Mesodermal cell (in vitro differentiated cells): Measurements from ENCODE around the gene C1orf122.

Experiments
- H3K27ac ChIP-seq: 2 replicates; pipeline ENCODE4 v1.7.0; 2013; ENCODE audit warnings: mild to moderate bottlenecking, low read depth, low read length, moderate library complexity; ENCODE audit not compliant: severe bottlenecking
- H3K36me3 ChIP-seq: 2 replicates; pipeline ENCODE4 v1.7.1; 2013; ENCODE audit warnings: mild to moderate bottlenecking, low read length, moderate library complexity; ENCODE audit not compliant: control insufficient read depth, insufficient read depth
- H3K4me1 ChIP-seq: one replicate; pipeline ENCODE4 v1.7.1; 2013; ENCODE audit warnings: mild to moderate bottlenecking, low read length; ENCODE audit not compliant: insufficient read depth, control insufficient read depth, poor library complexity, severe bottlenecking
- H3K4me3 ChIP-seq: 2 replicates; pipeline ENCODE4 v1.7.0; 2013; ENCODE audit warnings: low read length, control low read depth, mild to moderate bottlenecking; ENCODE audit not compliant: insufficient read depth, poor library complexity, severe bottlenecking; ENCODE audit errors: extremely low read depth
- H3K9me3 ChIP-seq: 2 replicates; pipeline ENCODE4 v1.7.1; 2013; ENCODE audit warnings: mild to moderate bottlenecking, low read length, moderate library complexity; ENCODE audit not compliant: control insufficient read depth
- WGBS, 2 experiments: methylation state at CpG; one replicate each; pipeline ENCODE4 v1.1.5; 2013; ENCODE audit warnings: missing lambda C conversion rate in 2 of 2; ENCODE audit not compliant: insufficient coverage in 2 of 2; 5-methylcytosine and 5-hydroxymethylcytosine counted together

The C1orf122 gene

GRCh38 chr1:37825506-37825905, 17.9 kb downstream of the C1orf122 start:
- Histone ChIP-seq H3K9me3 (no peaks in the 10 kb centered on the region), H3K27ac (no peak overlapping the region), H3K36me3 (peaks cover 63% of the 10 kb centered on the region), H3K4me1 (no peaks in the 10 kb centered on the region), H3K4me3 (no peak overlapping the region)
- WGBS, 2 experiments = 82% methylated on average over 2 of the region's 2 CpGs; no CpG with 5 or more reads in 1 of the 2 experiments

GRCh38 chr1:37828410-37829074, 21.0 kb downstream of the C1orf122 start:
- no peak overlapping the region for H3K27ac ChIP-seq
- no peaks in the 10 kb centered on the region for H3K9me3 ChIP-seq
- peaks cover 63% of the 10 kb centered on the region for H3K36me3 ChIP-seq
- 62 to 85% methylated on average over 3 to 5 of the region's 12 CpGs for WGBS, 2 experiments
- H3K4me1 ChIP-seq = no peaks in the 10 kb centered on the region
- no peak overlapping the region for H3K4me3 ChIP-seq

GRCh38 chr1:37831109-37831508, 23.5 kb downstream of the C1orf122 start:
- WGBS, 2 experiments = 92 to 98% methylated on average over 3 to 4 of the region's 4 CpGs
- no peak overlapping the region for H3K27ac ChIP-seq
- H3K4me3 ChIP-seq = no peak overlapping the region
- no peaks in the 10 kb centered on the region for H3K9me3 ChIP-seq
- no peaks in the 10 kb centered on the region for H3K4me1 ChIP-seq
- H3K36me3 ChIP-seq = peaks cover 83% of the 10 kb centered on the region

- Histone ChIP-seq H3K9me3 (no peaks in the 10 kb centered on the region), H3K27ac (no peak overlapping the region), H3K4me3 (no peak overlapping the region), H3K4me1 (no peaks in the 10 kb centered on the region), H3K36me3 (peaks cover 81% of the 10 kb centered on the region)
- WGBS, 2 experiments = no CpG with 5 or more reads among the region's 2 CpGs
These were observed 24.2 kb downstream of the C1orf122 start for GRCh38 chr1:37831809-37832208.

- H3K9me3 ChIP-seq = no peaks in the 10 kb centered on the region
- no peak overlapping the region for H3K27ac ChIP-seq
- no peak overlapping the region for H3K4me3 ChIP-seq
- peaks cover 92% of the 10 kb centered on the region for H3K36me3 ChIP-seq
- no peaks in the 10 kb centered on the region for H3K4me1 ChIP-seq
- 43 to 67% methylated on average over 2 to 3 of the region's 3 CpGs for WGBS, 2 experiments
These were observed 29.2 kb downstream of the C1orf122 start for GRCh38 chr1:37836788-37837187.

GRCh38 chr1:37839676-37840075, 32.1 kb downstream of the C1orf122 start:
- Histone ChIP-seq H3K4me1 (no peaks in the 10 kb centered on the region), H3K36me3 (peaks cover 75% of the 10 kb centered on the region), H3K9me3 (no peaks in the 10 kb centered on the region), H3K27ac (no peak overlapping the region), H3K4me3 (no peak overlapping the region)
- 90 to 92% methylated on average over 8 to 10 of the region's 10 CpGs for WGBS, 2 experiments

- H3K4me1 ChIP-seq = no peaks in the 10 kb centered on the region
- H3K27ac ChIP-seq = no peak overlapping the region
- no peaks in the 10 kb centered on the region for H3K9me3 ChIP-seq
- 100% methylated on average over 1 of the region's 1 CpG for WGBS, 2 experiments
- H3K4me3 ChIP-seq = no peak overlapping the region
- H3K36me3 ChIP-seq = peaks cover 68% of the 10 kb centered on the region
These were observed 33.1 kb downstream of the C1orf122 start for GRCh38 chr1:37840711-37841110.

GRCh38 chr1:37841652-37842051, 34.1 kb downstream of the C1orf122 start:
- no peak overlapping the region for H3K27ac ChIP-seq
- H3K9me3 ChIP-seq = no peaks in the 10 kb centered on the region
- WGBS, 2 experiments = 93 to 100% methylated on average over 2 to 3 of the region's 3 CpGs
- H3K4me3 ChIP-seq = no peak overlapping the region
- H3K4me1 ChIP-seq = no peaks in the 10 kb centered on the region
- peaks cover 63% of the 10 kb centered on the region for H3K36me3 ChIP-seq

GRCh38 chr1:37844536-37844935, 36.9 kb downstream of the C1orf122 start:
- H3K4me1 ChIP-seq = no peaks in the 10 kb centered on the region
- H3K4me3 ChIP-seq = no peak overlapping the region
- no peaks in the 10 kb centered on the region for H3K9me3 ChIP-seq
- no peak overlapping the region for H3K27ac ChIP-seq
- H3K36me3 ChIP-seq = peaks cover 57% of the 10 kb centered on the region

GRCh38 chr1:37845049-37845646, 37.6 kb downstream of the C1orf122 start:
- H3K27ac ChIP-seq = no peak overlapping the region
- H3K9me3 ChIP-seq = no peaks in the 10 kb centered on the region
- WGBS, 2 experiments = 94 to 98% methylated on average over 3 to 4 of the region's 5 CpGs

GRCh38 chr1:37845786-37846185, 38.2 kb downstream of the C1orf122 start:
- WGBS, 2 experiments = 100% methylated on average over 1 of the region's 3 CpGs; no CpG with 5 or more reads in 1 of the 2 experiments
- no peak overlapping the region for H3K4me3 ChIP-seq
- no peaks in the 10 kb centered on the region for H3K4me1 ChIP-seq
- H3K9me3 ChIP-seq = no peaks in the 10 kb centered on the region
- no peak overlapping the region for H3K27ac ChIP-seq
- peaks cover 54% of the 10 kb centered on the region for H3K36me3 ChIP-seq

More at GRCh38 chr1:37845049-37845646, 37.6 kb downstream of the C1orf122 start:
- Histone ChIP-seq H3K4me1 (no peaks in the 10 kb centered on the region), H3K36me3 (peaks cover 57% of the 10 kb centered on the region), H3K4me3 (no peak overlapping the region)
